ENCODE data around the gene CTNNA1.

Gene CTNNA1

DNA sequence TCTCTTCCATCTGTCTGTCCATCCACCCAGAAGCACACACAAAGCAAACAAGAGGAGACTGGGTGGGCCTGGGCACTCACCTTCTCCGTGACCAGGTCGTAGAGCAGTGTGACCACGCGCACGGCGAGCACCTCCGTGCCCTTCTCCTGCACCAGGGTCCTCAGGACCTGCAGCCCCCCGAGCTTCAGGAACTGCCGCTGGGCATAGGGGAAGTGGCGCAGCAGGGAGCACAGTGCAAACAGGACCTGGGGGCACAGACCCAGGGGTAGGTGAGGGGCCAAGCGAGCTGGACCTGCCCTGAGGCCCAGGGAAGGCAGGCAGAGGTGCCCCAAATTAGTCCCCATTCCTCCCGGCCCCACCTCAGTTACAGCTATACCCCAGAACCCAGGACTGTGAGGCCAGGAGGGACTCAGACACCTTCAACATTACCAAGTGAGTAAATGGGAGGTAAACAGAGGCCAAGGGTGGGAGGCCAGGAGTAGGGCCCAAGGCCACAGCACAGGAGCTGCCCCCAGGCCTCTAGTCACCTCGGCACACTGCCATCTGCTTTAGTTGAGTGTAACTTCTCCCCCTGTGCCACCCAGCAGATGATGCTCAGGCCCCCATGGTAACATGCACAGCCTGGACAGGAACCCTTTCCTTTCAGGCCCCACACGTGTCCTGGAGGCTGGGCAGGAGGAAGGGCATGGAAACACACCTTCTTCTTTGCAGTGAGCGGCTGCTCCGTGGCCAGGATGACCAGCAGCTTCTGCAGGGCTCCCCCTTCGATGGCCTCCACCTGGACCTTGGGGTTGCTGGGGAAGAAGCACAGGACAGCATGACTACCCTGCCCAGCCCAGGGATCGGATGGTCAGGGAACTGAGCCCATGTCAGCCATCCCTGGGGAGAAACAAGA lies 198.1 kb downstream of the CTNNA1 start:
- TF ChIP-seq, protein P1, sequence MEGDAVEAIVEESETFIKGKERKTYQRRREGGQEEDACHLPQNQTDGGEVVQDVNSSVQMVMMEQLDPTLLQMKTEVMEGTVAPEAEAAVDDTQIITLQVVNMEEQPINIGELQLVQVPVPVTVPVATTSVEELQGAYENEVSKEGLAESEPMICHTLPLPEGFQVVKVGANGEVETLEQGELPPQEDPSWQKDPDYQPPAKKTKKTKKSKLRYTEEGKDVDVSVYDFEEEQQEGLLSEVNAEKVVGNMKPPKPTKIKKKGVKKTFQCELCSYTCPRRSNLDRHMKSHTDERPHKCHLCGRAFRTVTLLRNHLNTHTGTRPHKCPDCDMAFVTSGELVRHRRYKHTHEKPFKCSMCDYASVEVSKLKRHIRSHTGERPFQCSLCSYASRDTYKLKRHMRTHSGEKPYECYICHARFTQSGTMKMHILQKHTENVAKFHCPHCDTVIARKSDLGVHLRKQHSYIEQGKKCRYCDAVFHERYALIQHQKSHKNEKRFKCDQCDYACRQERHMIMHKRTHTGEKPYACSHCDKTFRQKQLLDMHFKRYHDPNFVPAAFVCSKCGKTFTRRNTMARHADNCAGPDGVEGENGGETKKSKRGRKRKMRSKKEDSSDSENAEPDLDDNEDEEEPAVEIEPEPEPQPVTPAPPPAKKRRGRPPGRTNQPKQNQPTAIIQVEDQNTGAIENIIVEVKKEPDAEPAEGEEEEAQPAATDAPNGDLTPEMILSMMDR (IDR thresholded peaks at IDR 0.05; ENCODE audit: low read depth, low read length) = no peak
- no peak overlapping the region for H3K4me3 ChIP-seq (ENCODE audit: low read depth, low read length)

DNA sequence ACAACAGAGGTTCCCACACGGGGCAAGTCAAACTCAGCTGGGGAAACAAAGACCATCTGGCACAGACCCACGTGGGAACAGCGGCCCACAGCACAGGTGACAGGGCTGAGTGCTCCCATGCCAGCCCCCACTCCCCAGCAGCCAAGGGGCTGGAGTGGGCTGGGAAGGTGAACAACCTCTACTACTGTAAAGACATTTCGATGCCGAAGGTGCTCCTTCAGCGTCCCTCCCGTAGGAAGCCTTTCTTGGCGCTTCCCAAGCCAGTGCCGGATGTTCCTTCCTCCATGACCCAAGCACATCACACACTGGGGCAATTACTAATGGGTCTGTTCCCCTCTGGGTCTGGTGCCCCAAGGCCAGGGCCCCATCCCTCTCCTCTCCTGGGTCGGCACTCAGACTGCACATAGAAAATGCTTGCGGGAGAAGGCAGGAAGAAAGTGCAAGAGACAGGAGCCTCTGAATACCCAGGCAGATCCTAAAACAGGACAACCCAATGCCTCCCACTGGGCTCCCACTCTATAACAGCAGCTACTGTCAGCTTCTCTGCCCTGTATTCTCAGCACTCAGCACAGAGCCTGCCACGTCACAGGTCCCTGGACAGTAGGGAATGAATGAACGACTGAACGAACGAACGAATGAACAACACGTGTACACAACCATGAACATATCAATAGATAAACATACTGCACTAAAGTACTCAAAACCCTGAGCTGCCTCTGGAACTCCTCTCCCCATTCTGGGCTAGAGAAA lies 198.9 kb downstream of the CTNNA1 start:
- no peak overlapping the region for H3K4me3 ChIP-seq (ENCODE audit: low read depth, low read length)
- TF ChIP-seq, protein P1 (IDR thresholded peaks at IDR 0.05; ENCODE audit: low read depth, low read length) = no peak

DNA sequence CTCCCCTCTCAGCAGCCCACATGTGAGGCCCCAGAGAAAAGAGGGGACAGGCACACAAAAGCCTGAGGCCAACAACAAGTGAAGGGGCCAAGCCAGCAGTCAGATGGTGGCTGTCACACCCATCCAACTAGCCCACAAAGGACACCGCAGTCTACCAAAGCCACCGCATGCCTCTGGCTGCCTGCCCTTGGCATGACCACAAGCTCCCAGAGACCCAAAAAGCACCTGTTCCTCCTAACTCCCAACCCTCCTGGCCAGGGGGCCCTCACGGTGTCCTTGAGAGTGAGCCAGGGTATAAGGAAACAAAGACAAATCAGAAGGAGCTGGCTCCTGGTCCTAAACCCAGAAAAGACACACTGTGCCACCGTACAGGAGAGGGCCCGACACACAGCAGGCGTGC lies 199.7 kb downstream of the CTNNA1 start:
- H3K4me3 ChIP-seq (ENCODE audit: low read depth, low read length) = no peak overlapping the region
- TF ChIP-seq, protein P1 (IDR thresholded peaks at IDR 0.05; ENCODE audit: low read depth, low read length) = no peak

DNA sequence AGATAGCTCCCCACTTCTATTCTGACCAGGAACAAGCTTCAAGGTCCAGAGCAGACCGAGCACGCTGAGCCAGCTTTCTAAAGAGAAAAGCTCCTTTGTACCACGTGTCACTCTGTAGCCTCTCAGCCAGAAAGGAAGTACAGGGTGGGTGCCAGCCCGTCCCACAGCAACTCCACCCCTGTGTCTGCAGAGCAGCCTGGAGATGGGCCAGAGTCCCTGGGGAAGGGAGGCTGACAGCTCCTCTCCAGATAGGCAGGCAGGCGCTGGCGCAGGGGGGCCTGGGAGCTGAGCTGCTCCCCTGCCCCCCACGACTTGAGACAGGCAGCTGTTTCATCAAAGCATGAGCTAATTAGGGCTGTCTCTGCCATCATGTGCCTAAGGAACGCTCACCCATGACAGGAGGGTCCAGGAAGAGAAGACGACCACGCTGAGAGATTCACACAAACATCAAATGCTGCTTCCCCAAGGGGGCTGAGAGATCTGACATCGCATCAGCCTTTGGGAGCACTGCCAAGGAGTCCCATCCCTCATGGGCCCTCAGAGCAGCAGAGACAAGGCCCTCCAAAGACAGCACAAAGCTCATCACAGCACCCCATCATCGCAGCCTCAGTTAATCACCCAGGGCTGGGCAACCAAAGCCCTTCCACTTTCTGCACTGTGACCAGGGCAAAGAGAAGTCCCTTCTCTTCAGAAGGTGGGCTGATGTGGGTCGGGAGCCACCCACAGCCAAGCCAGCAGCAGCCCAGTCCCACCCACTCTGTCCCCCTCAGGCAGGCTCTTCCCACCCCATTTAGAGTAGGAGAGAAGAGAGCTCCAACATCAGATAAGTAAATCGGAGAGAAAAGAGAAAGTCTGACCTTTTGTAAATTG lies 200.4 kb downstream of the CTNNA1 start:
- no peak overlapping the region for H3K4me3 ChIP-seq (ENCODE audit: low read depth, low read length)
- TF ChIP-seq, protein P1 (IDR thresholded peaks at IDR 0.05; ENCODE audit: low read depth, low read length) = no peak

DNA sequence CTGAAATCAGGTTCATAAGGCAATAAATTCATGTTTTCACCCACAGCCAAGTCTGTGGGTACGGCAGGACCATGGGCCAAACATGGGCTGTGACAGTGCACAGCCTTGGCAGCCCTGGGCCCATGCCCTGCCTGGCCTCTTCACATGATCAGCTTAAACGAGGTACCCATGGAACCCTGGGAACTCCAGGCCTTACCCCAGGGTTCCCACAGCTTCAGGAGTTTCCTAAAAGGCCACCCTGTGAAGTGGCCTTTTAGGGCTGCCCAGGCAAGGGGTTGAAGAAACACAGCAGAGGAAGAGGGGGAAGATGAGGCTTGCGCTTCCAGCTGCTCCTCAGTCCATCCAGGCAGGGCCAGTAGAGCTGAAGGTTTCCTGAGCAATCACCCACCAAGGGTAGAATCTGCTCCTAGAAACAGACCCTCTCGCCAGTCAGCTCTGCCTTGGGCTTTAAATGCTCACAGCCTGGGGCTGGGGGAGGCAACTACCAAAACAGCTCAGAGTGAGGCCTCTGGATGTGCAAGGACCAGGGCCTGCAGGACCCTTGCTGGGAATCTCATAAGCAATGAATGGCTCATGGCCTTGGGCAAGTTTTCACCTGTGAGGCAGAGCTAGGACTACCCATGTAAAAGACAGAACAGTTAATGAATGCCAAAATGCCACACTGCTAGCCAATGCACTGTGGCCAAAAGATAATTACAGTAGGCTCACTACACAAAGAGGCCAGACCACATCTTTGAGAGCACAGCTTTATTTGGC lies 201.2 kb downstream of the CTNNA1 start:
- TF ChIP-seq, protein P1 (IDR thresholded peaks at IDR 0.05; ENCODE audit: low read depth, low read length) = no peak

DNA sequence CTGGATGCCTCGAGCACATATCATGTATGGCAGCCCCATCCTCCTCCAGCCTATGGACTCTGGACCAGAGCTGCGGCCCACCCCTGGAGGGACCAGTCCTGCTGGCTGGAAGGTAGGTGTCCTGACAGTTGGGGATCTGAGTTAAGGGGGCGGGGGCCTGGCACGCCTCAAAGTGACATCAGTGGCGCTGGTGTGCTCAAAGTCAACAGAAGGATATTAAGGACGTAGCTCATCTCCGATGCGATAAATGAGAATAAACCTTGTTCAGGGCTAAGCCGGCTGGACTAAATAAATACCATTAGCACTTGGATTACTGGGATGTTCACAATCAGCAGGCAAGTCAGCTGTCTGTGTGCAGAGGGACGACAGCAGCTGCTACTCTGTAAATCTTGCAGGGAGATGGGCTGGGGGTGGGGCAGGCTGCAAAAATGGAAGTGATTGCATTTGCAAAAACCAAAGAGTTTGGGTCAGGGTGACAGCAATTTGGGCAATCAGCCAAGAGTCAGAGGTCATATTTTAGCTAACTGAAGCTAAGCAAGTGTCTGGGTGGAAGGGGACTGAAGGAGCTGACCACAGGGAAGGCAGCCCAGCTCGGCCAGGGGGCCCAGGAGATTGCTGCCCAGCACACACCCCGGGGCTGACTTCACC lies 201.9 kb downstream of the CTNNA1 start:
- TF ChIP-seq, protein P1 (IDR thresholded peaks at IDR 0.05; ENCODE audit: low read depth, low read length) = no peak
- no peak overlapping the region for H3K4me3 ChIP-seq (ENCODE audit: low read depth, low read length)

More for the DNA sequence above, 201.2 kb downstream of the CTNNA1 start:
- H3K4me3 ChIP-seq (ENCODE audit: low read depth, low read length) = no peak overlapping the region

Data from WI38 (cell line).